Calu3 (cell line): Measurements from ENCODE around the gene TMEM121. TPM values are rescaled to one million over a fixed set of nuclear protein-coding genes. Genes with fewer than 3 reads are reported as not detected.

Source experiments
- BruUV-seq: library from RNA; stranded (reverse); fragments of 400-500 nt; replicated peaks from 2 replicates; lab custom pipeline; 2021; lab: Mats Ljungman, UMichigan
- CTCF ChIA-PET: fragments of 300-600 bp; sonication (Branson Sonifier 250); formaldehyde crosslinking; loops from one replicate; lab custom pipeline; 2022; ENCODE audit warnings: antibody characterized with exemption; lab: Charles Lee
- DNase-seq: peaks from one replicate; pipeline ENCODE4 v3.0.0; 2022
- H3K27ac Mint-ChIP-seq: one replicate; pipeline ENCODE4 v1.8.0; 2022; ENCODE audit warnings: mixed read lengths; ENCODE audit not compliant: unreplicated experiment
- H3K27me3 Mint-ChIP-seq: one replicate; pipeline ENCODE4 v1.8.0; 2022; ENCODE audit warnings: mixed read lengths; ENCODE audit not compliant: unreplicated experiment
- H3K36me3 Mint-ChIP-seq: one replicate; pipeline ENCODE4 v1.8.0; 2022; ENCODE audit warnings: mild to moderate bottlenecking, moderate library complexity, mixed read lengths; ENCODE audit not compliant: insufficient read depth, unreplicated experiment
- H3K4me1 Mint-ChIP-seq: one replicate; pipeline ENCODE4 v1.8.0; 2022; ENCODE audit warnings: mild to moderate bottlenecking, low read depth, mixed read lengths; ENCODE audit not compliant: unreplicated experiment
- H3K4me3 Mint-ChIP-seq: one replicate; pipeline ENCODE4 v1.8.0; 2022; ENCODE audit warnings: mild to moderate bottlenecking, low read depth, moderate library complexity, mixed read lengths; ENCODE audit not compliant: unreplicated experiment
- H3K9me3 Mint-ChIP-seq: one replicate; pipeline ENCODE4 v1.8.0; 2022; ENCODE audit warnings: low read depth, mixed read lengths; ENCODE audit not compliant: unreplicated experiment
- CTCF ChIP-seq: fragments of 200-600 bp; IDR thresholded peaks from one replicate; pipeline ENCODE4 v1.8.0; 2022; ENCODE audit warnings: antibody characterized with exemption; ENCODE audit not compliant: unreplicated experiment
- intact Hi-C: fragments of 100-400 bp; cut with micrococcal nuclease; formaldehyde crosslinking; loops from one replicate; pipeline ENCODE4 v1.10.0; 2022; ENCODE audit not compliant: unreplicated experiment
- total RNA-seq: library from RNA; stranded (reverse); gene quantifications from 2 replicates; pipeline ENCODE4 v1.2.3, GENCODE V29; 2022

Gene TMEM121
- total RNA-seq, 1 experiment from 2014 or later = 0.38 TPM

GRCh38 chr14:105502446-105503295, 23.7 kb upstream of the TMEM121 start:
- Mint-ChIP-seq H3K4me3 (no peak overlapping the region), H3K4me1 (no peaks in the 10 kb centered on the region), H3K27me3 (peaks cover 50% of the 10 kb centered on the region), H3K27ac (no peak overlapping the region), H3K9me3 (no peaks in the 10 kb centered on the region), H3K36me3 (peaks cover 30% of the 10 kb centered on the region)
- no TSS peak for BruUV-seq
- DNase-seq = no peak
- intact Hi-C loops = no loop called here
- no peak for TF ChIP-seq CTCF
- CTCF ChIA-PET = no interaction called here

- BruUV-seq = no TSS peak
- Mint-ChIP-seq H3K4me1 (no peaks in the 10 kb centered on the region), H3K36me3 (peaks cover 26% of the 10 kb centered on the region), H3K4me3 (no peak overlapping the region), H3K27me3 (peaks cover 56% of the 10 kb centered on the region), H3K9me3 (no peaks in the 10 kb centered on the region), H3K27ac (no peak overlapping the region)
- intact Hi-C loops = no loop called here
- DNase-seq = no peak
- CTCF ChIA-PET = no interaction called here
- no peak for TF ChIP-seq CTCF
These were observed 23.1 kb upstream of the TMEM121 start for GRCh38 chr14:105503296-105503640.

DNA sequence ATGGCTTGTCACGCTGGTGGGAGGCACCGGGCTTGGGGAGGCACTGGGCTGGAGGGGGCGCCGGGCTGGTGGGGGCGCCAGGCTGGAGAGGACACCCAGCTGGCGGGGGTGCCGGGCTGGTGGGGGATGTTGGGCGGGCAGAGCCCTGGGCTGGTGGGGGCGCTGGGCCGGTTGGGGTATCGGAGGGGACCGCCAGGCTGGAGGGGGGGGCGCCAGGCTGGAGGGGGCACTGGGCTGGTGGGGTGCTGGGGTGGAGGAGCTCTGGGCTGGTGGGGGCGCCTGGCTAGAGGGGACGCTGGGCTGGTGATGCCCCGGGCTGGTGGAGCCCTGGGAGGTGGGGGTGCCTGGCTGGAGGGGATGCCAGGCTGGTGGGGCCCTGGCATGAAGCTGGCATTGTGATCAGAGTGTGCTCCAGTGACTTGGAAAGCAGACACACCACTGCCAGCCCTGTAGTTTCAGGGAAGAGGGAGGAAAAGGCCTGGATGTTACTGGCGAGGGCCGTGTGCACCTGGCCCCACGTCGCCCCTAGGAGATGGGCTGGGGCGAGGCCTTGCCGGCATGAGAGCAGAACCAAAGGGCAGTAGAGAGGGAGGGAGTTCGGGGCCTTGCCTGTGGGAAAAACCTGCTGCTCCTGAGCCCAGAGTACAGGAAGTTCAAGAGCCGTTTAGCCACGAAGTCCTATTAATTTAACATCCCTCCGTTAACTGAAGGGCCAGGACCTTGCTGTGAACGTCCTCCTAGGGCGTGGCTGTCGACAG, 22.3 kb upstream of the TMEM121 start:
- intact Hi-C loops = no loop called here
- Mint-ChIP-seq H3K36me3 (peaks cover 19% of the 10 kb centered on the region), H3K4me3 (no peak overlapping the region)

GRCh38 chr14:105505101-105505500, 21.3 kb upstream of the TMEM121 start:
- TF ChIP-seq CTCF = no peak
- no peaks in the 10 kb centered on the region for H3K4me1 Mint-ChIP-seq
- H3K36me3 Mint-ChIP-seq = peaks cover 12% of the 10 kb centered on the region
- intact Hi-C loops = no loop called here
- peaks cover 68% of the 10 kb centered on the region for H3K27me3 Mint-ChIP-seq
- H3K27ac Mint-ChIP-seq = no peak overlapping the region
- DNase-seq = no peak
- BruUV-seq = no TSS peak
- no peak overlapping the region for H3K4me3 Mint-ChIP-seq
- no peaks in the 10 kb centered on the region for H3K9me3 Mint-ChIP-seq
- CTCF ChIA-PET = no interaction called here

More for the DNA sequence above, 22.3 kb upstream of the TMEM121 start:
- no peak for TF ChIP-seq CTCF
- H3K27me3 Mint-ChIP-seq = peaks cover 65% of the 10 kb centered on the region
- no peaks in the 10 kb centered on the region for H3K9me3 Mint-ChIP-seq
- DNase-seq = no peak
- CTCF ChIA-PET = no interaction called here
- no TSS peak for BruUV-seq
- H3K4me1 Mint-ChIP-seq = no peaks in the 10 kb centered on the region
- no peak overlapping the region for H3K27ac Mint-ChIP-seq
